ENCODE data around the gene CHRDL1.
A peak's percentile ranks its signal among the peaks of the same experiment; 100 is the strongest.

CHRDL1 gene

DNA sequence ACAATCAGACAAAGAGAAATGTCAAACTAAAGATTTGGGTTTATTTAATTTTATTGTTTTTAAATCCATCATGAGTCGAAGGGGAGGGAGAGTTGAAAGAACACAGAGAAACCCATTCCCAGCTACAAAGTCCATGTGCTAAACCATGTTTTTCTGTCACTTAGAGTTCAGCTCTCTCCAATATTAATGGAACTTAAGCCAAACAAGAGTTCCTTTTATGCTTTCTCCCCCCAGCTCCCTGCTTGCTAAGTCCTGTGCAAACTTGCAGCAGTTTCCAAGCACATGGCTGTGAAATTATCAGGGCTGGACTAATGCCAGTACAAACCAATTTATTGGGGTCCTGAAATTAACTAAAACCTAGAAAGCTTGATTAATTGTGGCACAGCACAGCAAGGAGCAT, 9.7 kb upstream of the CHRDL1 start:
- H3K4me3 ChIP-seq (ENCODE audit: low read depth, low read length), result no peak overlapping the region
- DNase-seq (ENCODE audit: low read depth, low spot score), result no peak
- in situ Hi-C loops (cut with HindIII; ENCODE audit: low sequenced_read_pairs), result no loop called here
- TF ChIP-seq, protein P1, sequence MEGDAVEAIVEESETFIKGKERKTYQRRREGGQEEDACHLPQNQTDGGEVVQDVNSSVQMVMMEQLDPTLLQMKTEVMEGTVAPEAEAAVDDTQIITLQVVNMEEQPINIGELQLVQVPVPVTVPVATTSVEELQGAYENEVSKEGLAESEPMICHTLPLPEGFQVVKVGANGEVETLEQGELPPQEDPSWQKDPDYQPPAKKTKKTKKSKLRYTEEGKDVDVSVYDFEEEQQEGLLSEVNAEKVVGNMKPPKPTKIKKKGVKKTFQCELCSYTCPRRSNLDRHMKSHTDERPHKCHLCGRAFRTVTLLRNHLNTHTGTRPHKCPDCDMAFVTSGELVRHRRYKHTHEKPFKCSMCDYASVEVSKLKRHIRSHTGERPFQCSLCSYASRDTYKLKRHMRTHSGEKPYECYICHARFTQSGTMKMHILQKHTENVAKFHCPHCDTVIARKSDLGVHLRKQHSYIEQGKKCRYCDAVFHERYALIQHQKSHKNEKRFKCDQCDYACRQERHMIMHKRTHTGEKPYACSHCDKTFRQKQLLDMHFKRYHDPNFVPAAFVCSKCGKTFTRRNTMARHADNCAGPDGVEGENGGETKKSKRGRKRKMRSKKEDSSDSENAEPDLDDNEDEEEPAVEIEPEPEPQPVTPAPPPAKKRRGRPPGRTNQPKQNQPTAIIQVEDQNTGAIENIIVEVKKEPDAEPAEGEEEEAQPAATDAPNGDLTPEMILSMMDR (IDR thresholded peaks at IDR 0.05; ENCODE audit: low read depth, low read length), result no peak

DNA sequence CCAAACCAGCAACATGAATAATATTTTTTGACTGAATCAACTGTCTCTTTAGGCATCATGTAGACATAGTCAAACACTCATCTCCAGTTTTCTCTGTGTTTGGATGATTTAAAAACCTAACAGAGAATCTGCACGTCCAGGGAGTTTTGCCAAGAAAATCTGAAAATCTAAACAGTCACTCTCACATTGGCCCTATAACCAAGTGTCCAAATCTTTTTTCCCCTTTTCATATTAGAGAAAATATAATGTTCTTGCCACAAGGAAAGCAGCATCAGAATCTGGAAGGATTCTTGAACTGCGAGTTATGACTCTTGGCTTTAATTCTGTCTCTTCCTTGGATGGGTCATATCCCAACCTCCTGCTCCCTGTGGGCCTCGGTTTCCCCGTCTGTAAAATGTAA, 8.8 kb upstream of the CHRDL1 start:
- H3K4me3 ChIP-seq (ENCODE audit: low read depth, low read length), result no peak overlapping the region
- in situ Hi-C loops (cut with HindIII; ENCODE audit: low sequenced_read_pairs), result no loop called here
- no peak for DNase-seq (ENCODE audit: low read depth, low spot score)
- TF ChIP-seq, protein P1 (IDR thresholded peaks at IDR 0.05; ENCODE audit: low read depth, low read length), result no peak

DNA sequence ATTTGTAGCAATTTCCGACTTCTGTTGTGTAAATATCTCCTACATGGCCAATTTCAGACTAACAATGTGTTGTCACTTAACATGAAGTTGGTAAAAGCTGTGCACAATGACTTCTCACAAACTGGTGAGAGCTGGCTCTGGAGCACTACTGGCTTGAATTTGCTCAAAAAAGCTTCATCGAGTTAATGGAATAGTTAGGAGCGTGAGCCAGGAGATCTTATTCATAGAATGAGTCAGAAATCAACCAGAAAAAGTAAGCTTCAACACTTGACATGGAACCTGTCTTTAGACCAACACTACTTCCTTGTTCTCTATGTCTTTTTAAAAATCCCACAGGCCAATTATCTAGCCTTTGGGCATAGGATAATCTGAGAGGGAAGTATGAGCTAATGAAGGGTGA, 7.9 kb upstream of the CHRDL1 start:
- TF ChIP-seq, protein P1 (IDR thresholded peaks at IDR 0.05; ENCODE audit: low read depth, low read length), result no peak
- H3K4me3 ChIP-seq (ENCODE audit: low read depth, low read length), result no peak overlapping the region
- DNase-seq (ENCODE audit: low read depth, low spot score), result peak; percentile 29
- in situ Hi-C loops (cut with HindIII; ENCODE audit: low sequenced_read_pairs), result no loop called here

DNA sequence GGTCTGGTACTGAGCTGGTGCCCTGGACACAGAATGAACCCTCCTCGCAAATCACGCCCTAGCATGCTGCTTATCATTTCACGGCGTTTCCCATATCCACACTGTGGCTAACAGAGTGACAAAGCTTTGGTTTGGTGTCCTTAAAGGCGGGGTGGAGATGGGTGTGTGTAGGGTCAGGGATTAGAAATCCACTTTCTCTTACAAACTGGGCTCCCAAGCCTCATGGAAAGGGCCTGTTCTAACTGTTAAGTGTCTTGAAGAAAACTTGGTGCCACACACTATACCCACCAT, 735 bp upstream of the CHRDL1 start:
- TF ChIP-seq, protein P1 (IDR thresholded peaks at IDR 0.05; ENCODE audit: low read depth, low read length), result no peak
- DNase-seq (ENCODE audit: low read depth, low spot score), result no peak
- in situ Hi-C loops (cut with HindIII; ENCODE audit: low sequenced_read_pairs), result no loop called here
- peak overlapping the region; percentile 39 for H3K4me3 ChIP-seq (ENCODE audit: low read depth, low read length)

DNA sequence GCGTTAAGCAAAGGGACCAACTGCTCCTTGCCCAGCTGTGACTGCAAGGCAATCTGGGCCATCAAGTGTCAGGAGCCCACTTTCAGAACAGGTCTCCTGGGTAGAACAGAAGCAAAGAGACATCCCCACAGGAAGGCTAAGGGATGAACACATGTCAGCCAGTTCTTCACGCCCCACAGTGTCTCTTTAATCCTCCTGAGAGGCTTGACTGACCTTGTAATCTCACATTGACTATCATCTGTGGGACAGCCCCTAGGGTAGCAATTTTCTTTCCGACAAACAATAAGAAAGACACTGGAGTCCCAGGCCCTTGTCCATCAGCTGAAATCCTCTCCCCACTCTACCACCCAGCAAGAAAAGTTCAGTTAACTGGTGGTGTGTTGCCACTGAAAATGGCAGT, 1.0 kb downstream of the CHRDL1 start:
- TF ChIP-seq, protein P1 (IDR thresholded peaks at IDR 0.05; ENCODE audit: low read depth, low read length), result no peak
- in situ Hi-C loops (cut with HindIII; ENCODE audit: low sequenced_read_pairs), result no loop called here

DNA sequence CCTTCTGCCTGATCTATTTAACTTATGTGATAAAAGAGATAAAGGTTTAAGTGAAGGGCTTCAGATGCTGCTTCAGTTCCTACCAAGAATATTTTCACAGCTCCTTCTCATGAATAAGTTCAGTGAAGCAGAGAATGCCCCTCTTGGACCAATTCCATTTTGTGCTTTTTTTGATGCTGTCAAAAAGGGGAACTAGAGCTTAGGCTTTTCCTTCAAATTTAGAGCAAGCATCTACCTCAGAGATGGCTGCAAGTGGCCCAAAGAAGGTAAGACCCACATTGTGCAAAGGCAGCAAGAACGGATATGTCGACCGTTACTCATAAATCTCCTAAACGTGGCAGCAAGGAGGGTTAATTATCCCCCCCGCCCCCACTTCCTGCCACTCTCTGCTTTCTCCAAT, 4.5 kb downstream of the CHRDL1 start:
- DNase-seq (ENCODE audit: low read depth, low spot score), result no peak
- TF ChIP-seq, protein P1 (IDR thresholded peaks at IDR 0.05; ENCODE audit: low read depth, low read length), result no peak
- in situ Hi-C loops (cut with HindIII; ENCODE audit: low sequenced_read_pairs), result no loop called here
- no peak overlapping the region for H3K4me3 ChIP-seq (ENCODE audit: low read depth, low read length)

More for the DNA sequence above, 1.0 kb downstream of the CHRDL1 start:
- no peak overlapping the region for H3K4me3 ChIP-seq (ENCODE audit: low read depth, low read length)
- no peak for DNase-seq (ENCODE audit: low read depth, low spot score)

DNA sequence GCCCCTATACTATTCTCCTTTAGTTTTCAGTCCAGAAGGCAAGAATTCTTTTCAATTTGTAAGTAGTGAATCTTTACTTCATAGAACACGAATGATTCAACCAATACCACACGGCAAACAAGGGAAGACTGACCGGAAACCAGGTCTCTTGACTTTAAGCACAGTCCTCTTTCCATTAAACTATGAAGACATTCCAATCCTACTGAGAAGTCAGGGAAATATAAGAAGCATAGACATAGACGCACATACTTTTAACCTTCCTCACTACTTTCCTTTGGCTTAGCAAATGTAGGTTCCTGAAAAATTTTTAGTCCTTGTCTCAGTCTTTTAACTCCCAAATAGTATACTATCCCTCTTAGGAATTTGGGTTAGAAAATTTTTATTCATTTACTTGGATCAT, 9.1 kb downstream of the CHRDL1 start:
- H3K4me3 ChIP-seq (ENCODE audit: low read depth, low read length), result no peak overlapping the region
- DNase-seq (ENCODE audit: low read depth, low spot score), result peak; percentile 73
- TF ChIP-seq, protein P1 (IDR thresholded peaks at IDR 0.05; ENCODE audit: low read depth, low read length), result no peak
- in situ Hi-C loops (cut with HindIII; ENCODE audit: low sequenced_read_pairs), result no loop called here

All from astrocyte of the spinal cord (primary cell).